GM21515 (cell line): ENCODE data around the gene DYNC2H1.

Experiments used
- ATAC-seq: cut with Tn5 transposase; IDR thresholded peaks from one replicate; pipeline ENCODE4 v1.9.1; 2021; ENCODE audit not compliant: unreplicated experiment

The DYNC2H1 gene, protein sequence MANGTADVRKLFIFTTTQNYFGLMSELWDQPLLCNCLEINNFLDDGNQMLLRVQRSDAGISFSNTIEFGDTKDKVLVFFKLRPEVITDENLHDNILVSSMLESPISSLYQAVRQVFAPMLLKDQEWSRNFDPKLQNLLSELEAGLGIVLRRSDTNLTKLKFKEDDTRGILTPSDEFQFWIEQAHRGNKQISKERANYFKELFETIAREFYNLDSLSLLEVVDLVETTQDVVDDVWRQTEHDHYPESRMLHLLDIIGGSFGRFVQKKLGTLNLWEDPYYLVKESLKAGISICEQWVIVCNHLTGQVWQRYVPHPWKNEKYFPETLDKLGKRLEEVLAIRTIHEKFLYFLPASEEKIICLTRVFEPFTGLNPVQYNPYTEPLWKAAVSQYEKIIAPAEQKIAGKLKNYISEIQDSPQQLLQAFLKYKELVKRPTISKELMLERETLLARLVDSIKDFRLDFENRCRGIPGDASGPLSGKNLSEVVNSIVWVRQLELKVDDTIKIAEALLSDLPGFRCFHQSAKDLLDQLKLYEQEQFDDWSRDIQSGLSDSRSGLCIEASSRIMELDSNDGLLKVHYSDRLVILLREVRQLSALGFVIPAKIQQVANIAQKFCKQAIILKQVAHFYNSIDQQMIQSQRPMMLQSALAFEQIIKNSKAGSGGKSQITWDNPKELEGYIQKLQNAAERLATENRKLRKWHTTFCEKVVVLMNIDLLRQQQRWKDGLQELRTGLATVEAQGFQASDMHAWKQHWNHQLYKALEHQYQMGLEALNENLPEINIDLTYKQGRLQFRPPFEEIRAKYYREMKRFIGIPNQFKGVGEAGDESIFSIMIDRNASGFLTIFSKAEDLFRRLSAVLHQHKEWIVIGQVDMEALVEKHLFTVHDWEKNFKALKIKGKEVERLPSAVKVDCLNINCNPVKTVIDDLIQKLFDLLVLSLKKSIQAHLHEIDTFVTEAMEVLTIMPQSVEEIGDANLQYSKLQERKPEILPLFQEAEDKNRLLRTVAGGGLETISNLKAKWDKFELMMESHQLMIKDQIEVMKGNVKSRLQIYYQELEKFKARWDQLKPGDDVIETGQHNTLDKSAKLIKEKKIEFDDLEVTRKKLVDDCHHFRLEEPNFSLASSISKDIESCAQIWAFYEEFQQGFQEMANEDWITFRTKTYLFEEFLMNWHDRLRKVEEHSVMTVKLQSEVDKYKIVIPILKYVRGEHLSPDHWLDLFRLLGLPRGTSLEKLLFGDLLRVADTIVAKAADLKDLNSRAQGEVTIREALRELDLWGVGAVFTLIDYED (N-terminal part only)

DNA sequence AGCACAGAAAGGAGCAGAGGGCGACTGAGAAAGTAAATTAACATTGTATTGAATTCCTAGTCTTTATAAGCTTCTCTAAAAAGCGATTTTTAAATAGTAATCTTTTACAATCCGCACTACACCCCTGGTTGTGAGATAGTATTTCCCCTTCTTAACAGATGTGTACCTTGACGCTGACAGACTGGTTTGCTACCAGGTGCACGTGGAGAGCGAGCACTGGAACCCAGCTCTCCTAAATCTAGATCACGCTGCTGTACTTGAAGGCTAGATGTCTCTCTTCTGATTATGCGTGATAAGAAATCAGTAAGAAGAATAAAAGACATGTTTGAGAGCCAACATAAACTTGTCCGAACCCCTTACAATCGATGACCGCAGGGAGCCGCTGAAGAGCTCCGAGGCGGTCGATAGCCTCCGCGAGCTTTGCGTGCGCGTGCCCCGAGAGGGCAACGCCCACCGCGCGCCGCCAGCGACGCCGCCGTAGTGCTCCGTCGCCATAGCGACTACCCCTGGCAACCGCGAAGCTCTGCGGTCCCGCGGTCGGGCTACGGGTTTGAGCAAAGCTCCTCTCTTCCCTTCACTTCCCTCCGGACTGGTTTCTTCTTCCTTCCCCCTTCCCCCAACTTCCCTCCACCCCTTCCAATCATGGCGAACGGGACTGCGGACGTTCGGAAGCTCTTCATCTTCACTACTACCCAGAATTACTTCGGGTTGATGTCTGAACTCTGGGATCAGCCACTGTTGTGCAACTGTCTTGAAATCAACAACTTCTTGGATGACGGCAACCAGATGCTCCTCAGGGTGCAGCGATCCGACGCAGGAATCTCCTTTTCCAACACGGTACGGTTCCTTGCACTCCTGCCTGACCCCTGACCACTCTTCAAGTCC lies at the start of gene DYNC2H1:
Gene DYNC2H1 (plus strand): TSS at position 494 of the 885 bp plus-strand sequence. CDS start 149 bp downstream, at position 643.
- ATAC-seq = peak; percentile 100

DNA sequence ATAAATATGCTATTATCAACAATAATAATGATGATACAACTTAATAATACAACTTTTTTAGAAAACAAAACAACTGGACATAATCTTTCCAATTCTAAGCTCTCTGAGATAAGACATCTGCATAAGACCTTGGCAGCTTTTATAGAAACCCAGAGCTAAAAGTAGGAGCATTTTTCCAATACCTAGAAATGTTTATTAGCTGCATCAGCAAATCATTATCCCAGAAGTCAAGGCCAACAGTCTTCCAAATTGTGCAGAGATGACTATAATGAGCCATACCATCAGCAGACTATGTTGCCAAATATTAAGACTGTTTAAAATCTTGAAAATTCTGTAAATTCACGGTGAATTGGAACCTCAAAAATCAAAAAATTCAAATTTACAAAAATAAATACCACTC lies 47.6 kb upstream of the DYNC2H1 start:
- no peak for ATAC-seq

DNA sequence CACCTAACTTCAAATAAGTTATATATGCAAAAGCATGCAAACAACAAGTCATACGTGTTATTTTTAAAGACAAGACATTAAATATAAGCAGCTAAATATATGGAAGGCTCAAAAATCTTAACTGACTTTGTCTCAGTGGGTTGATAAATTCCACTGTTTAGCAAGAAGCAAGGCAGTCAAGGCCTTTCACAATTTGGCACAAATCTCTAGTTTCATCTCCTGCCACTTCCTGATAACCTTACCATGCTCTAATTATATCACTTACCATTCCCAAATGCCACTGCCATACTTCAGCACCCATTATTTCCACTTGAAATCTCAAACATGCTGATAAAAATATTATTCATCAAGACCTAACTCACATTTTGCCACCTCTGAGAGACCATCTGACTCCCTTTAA lies 42.1 kb upstream of the DYNC2H1 start:
- ATAC-seq = no peak

DNA sequence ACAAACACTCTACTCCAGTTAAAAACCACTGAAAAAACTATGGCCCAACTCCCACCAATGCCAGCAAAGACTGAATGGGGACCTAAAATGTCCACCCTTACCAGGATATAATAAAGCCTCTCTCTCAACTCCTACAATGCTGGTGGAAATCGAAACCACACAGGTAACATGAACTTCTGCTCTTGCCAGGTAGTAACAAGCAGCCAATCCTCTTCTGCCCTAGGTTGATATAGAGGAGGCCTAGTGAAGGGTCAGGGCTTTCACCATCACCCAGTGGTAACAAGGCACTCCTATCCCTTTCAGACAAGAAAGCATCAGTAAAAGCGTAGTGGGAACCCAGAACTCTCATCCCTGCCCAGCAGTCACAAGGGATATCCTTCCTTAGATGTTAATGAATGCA lies 39.9 kb upstream of the DYNC2H1 start:
- ATAC-seq = no peak

- no peak for ATAC-seq
Measured at GRCh38 chr11:103070142-103070541, 39.1 kb upstream of the DYNC2H1 start.

GRCh38 chr11:103071008-103071407 lies 38.2 kb upstream of the DYNC2H1 start:
- ATAC-seq = no peak

DNA sequence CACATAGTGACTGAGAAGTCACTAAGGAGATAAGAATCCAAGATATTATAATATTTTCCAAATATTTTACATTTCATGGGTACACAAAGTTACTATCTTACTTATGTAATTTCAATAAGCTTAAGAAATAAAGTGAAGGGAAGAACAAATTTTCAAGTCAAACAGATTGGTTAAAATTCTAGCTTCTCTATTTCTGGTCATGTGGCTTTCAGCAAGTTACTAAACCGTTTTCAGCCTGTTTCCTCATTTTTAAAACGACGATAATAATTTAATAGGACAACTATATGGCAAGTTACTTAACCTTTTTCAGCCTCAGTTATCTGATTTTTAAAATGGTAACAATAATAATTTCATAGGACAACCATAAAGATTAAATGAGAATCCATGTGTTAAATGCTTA lies 32.9 kb upstream of the DYNC2H1 start:
- ATAC-seq = no peak

GRCh38 chr11:103077554-103077953 lies 31.7 kb upstream of the DYNC2H1 start:
- ATAC-seq = no peak

- no peak for ATAC-seq
Measured at GRCh38 chr11:103078710-103079109, 30.5 kb upstream of the DYNC2H1 start.

DNA sequence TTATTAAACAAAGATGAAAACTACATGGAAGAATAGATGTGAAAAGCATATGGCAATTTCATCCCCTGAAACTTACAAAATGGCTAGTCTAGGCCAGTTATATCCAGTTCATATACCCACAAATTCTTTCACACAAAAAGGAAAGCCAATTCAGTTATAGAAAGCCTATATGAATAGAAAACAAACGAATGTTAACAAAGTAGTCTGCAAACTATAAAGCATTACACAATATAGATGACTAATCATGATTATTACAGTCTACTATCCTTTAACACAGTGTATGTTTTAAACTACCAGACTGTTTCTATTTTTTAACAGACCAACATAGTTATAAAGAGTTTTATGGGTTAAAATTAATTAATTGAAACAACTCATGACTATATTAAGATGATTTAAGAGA lies 29.4 kb upstream of the DYNC2H1 start:
- no peak for ATAC-seq

GRCh38 chr11:103085758-103086365 lies 23.4 kb upstream of the DYNC2H1 start:
- no peak for ATAC-seq

DNA sequence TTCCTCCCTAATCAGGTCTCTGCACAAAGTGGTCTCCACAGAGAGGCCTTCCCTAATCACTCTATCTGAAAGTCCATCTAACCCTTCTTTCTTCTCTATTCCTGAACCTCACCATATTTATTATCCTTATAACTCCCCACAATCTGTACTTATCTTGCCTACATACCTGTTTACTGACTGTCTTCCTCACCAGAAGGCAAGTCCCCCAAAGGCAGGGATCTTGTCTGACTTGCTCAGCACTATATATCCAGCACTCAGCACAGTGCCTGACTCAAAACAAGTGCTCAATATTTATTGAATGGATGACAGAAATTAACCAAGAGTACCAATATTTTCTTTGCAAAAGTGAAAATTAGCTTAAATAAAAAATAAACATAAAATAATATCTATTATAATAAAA lies 22.8 kb upstream of the DYNC2H1 start:
- no peak for ATAC-seq

DNA sequence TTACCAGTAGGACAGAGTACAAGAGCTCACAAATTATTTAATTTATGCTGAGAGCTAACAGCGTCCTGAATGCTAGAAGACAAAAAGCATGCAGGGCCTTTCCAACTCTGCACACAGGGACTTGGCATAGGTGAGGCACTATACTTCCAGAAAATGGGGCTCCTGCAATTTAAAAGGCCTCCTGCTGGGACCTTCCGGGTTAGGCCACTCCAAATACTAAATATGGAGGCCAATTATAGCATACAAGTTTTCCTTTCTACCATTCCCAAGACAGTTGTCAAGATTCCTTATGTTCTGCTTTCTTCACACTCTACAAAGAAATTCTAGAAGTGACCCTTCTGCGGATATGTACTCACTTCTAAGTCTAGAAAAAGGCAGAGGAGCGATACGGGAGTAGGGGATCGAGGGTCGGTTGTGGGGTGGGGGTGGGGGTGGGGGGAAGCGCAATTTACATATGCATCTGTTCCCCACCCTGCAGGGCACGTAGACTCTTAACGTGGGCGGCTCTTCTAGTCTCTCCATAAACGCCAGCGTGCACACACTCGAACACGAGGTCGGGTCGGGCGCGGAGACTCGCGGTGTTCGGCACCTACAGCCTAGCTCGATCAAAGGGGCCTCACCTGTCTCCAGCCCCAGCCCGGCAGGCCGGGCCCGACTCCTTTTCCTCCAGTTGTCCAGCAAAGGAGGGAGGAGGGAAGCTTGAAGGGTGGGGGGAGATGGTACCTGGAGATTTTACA lies 18.0 kb upstream of the DYNC2H1 start:
- ATAC-seq = peak; percentile 48

DNA sequence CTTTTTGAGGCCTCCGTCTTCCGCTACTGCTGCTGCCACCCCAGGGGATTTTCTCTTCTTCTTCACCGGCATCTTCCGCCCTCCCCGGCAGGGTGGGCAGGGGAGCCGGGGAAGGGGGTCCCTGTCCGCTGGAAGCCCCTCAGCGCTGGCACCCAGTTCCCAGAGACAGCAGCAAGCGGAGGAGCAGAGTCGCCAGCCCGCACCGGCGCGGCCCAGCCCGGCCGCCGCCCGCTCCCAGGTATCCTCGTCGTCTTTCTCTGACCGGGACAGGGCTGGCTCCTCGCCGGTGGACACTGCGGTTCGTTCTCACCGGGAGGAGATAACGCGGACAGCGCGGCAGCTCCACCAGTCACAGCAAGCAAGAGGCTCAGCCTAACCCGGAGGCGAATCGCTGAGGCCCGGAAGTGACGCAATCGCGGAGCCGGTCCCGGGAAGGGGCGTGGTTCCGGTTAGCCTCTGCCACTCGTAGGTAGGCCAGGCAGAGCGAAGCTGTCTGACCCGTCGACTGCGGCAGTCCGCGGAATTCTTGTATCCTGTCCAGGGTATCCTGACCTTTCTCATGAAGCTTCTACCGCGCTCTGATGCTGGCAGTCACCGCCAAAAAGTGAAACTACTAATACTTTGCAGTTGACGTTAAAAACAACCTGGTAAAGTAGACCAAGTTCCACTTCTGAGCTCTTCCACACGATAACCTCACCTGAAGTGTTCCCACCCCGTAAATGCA lies 17.3 kb upstream of the DYNC2H1 start, which contains the start of gene DCUN1D5:
Gene DCUN1D5 (minus strand): TSS at position 360 of the 724 bp plus-strand sequence. CDS start 288 bp downstream, at position 72.
- peak; percentile 100 for ATAC-seq

DNA sequence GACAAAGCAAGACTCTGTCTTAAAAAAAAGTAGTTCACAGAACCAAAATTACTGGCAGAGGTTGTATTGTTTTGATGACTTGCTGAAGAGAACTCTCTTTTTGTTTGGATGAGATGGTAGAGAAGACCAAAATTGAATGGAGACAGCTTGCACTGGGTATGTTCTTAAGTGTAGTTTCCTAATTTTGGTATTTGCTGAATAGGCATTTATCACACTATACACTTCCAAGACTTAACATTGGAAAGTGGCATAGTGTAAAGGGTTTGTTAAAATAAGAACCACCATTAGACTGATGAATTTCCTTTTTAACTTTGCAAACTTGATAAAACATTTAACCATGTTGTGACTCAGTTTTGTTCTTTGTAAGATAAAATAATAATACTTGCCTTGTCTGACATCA lies 11.9 kb upstream of the DYNC2H1 start:
- no peak for ATAC-seq

DNA sequence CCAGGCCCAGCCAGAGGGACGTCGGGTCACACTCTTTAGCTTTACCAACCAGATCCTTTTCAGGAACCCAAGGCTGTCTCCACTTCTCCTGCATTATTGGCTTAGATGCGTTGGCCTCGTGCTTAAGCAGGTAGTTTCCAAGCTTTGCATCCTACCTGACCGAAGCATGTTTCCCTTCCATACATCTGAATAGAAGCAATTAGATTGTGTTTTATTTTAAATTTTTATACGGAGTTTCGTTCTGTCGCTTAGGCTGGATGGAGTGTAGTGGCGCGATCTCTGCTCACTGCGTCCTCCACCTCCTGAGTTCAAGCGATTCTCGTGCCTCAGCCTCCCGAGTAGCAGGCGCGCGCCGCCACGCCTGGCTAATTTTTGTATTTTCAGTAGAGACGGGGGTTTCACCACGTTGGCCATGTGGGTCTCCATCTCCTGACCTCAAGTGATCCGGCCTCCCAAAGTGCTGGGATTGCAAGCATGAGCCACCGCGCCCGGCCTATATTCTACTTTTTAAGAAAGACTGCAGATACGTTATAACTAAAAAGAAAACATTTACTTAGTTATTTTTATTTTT lies 677 bp downstream of the DYNC2H1 start:
- ATAC-seq = no peak

DNA sequence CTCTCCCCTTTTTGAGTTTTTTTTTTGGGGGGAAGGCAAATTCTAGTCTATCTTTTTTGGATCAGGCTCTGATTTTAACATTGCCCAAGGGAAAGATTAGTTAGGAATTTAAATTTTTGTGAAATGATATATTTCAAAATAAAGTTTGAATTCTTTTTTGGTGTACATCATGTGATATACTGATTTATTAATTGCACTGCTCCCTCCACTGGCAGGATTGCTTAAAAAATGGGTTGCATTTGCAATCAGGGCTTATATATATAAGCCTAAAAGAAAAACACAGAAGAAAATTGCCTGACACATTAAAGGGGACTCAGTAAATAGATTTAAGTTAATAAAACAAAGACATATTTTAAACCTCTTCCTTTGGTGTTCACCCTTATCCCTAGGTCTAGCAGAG lies 1.2 kb downstream of the DYNC2H1 start:
- ATAC-seq = no peak

- no peak for ATAC-seq
Measured at GRCh38 chr11:103111400-103111799, 2.2 kb downstream of the DYNC2H1 start.
